Type B pancreatic cell (in vitro differentiated cells): ENCODE results near the gene RAX. TPM values are rescaled to one million over a fixed set of nuclear protein-coding genes. Genes with fewer than 3 reads are reported as not detected.

Experiments
- DNase-seq: peaks from one replicate; pipeline ENCODE4 v3.0.0; 2021; ENCODE audit warnings: mixed read lengths; ENCODE audit not compliant: unreplicated experiment; ENCODE audit errors: extremely low spot score
- H3K27ac Mint-ChIP-seq: 2 replicates; pipeline ENCODE4 v1.8.0; 2021; ENCODE audit warnings: mild to moderate bottlenecking, mixed read lengths
- H3K27me3 Mint-ChIP-seq: 2 replicates; pipeline ENCODE4 v1.8.0; 2021; ENCODE audit warnings: mixed read lengths
- H3K36me3 Mint-ChIP-seq: 2 replicates; pipeline ENCODE4 v1.8.0; 2021; ENCODE audit warnings: mixed read lengths
- H3K4me1 Mint-ChIP-seq: one replicate; pipeline ENCODE4 v1.8.0; 2021; ENCODE audit warnings: mixed read lengths; ENCODE audit not compliant: unreplicated experiment
- H3K4me3 Mint-ChIP-seq: 2 replicates; pipeline ENCODE4 v1.8.0; 2021; ENCODE audit warnings: mild to moderate bottlenecking, mixed read lengths
- H3K9me3 Mint-ChIP-seq: 2 replicates; pipeline ENCODE4 v1.8.0; 2021; ENCODE audit warnings: mixed read lengths
- CTCF ChIP-seq: fragments of 200-600 bp; sonication (generic); conservative IDR thresholded peaks from 2 replicates; pipeline ENCODE4 v1.5.0; 2021; ENCODE audit warnings: antibody characterized with exemption, mild to moderate bottlenecking
- total RNA-seq: library from RNA; stranded (reverse); gene quantifications from 2 replicates; pipeline ENCODE4 v1.2.1, GENCODE V29; 2021; ENCODE audit warnings: low replicate concordance

RAX gene
- total RNA-seq, 1 donor from 2014 or later = not detected

GRCh38 chr18:59218018-59218417 lies 55.2 kb downstream of the RAX start:
- Mint-ChIP-seq H3K4me1 (peaks cover 13% of the 10 kb centered on the region), H3K9me3 (no peaks in the 10 kb centered on the region), H3K4me3 (peak overlapping the region; percentile 44), H3K27me3 (peaks cover 91% of the 10 kb centered on the region), H3K27ac (no peak overlapping the region), H3K36me3 (no peaks in the 10 kb centered on the region)
- DNase-seq = no peak
- no peak for TF ChIP-seq CTCF

Other genes starting within 250 kb of the RAX start
- gene SEC11C, start 133.6 kb downstream of the RAX start, total RNA-seq = 70.5 and 101 TPM in 2 replicates
- 1.2 and 3.0 TPM in 2 replicates for gene GRP, start 53.3 kb downstream of the RAX start, total RNA-seq
- not detected in 2 replicates for gene CPLX4, start 45.2 kb upstream of the RAX start, total RNA-seq
- 77.8 and 82.5 TPM in 2 replicates for gene LMAN1, start 85.8 kb upstream of the RAX start, total RNA-seq